Measurements from ENCODE around the gene TCF15. TPM values are rescaled to one million over a fixed set of nuclear protein-coding genes. Genes with fewer than 3 reads are reported as not detected.

TCF15 gene, protein sequence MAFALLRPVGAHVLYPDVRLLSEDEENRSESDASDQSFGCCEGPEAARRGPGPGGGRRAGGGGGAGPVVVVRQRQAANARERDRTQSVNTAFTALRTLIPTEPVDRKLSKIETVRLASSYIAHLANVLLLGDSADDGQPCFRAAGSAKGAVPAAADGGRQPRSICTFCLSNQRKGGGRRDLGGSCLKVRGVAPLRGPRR
- total RNA-seq, result not detected in 2 replicates

- H3K27me3 ChIP-seq (ENCODE audit: control insufficient read depth, insufficient read depth, low read length), result peaks cover 40% of the 10 kb centered on the region
- H3K36me3 ChIP-seq (ENCODE audit: control insufficient read depth, insufficient read depth, low read length), result no peaks in the 10 kb centered on the region
- FAIRE-seq, result no peak
- no peak for DNase-seq (ENCODE audit: low read depth)
- H3K4me3 ChIP-seq (ENCODE audit: low read depth, low read length), result no peak within 1 kb of the TSS
- TF ChIP-seq CTCF (IDR thresholded peaks at IDR 0.05; ENCODE audit: insufficient read depth, low read length, severe bottlenecking), result no peak
Observed at GRCh38 chr20:610130-611046, at the start of gene TCF15. TSS of gene TCF15 (minus strand) at chr20:610309. CDS start at chr20:610237, 72 bp downstream.

- peaks cover 12% of the 10 kb centered on the region for H3K27me3 ChIP-seq (ENCODE audit: control insufficient read depth, insufficient read depth, low read length)
- TF ChIP-seq CTCF (IDR thresholded peaks at IDR 0.05; ENCODE audit: insufficient read depth, low read length, severe bottlenecking), result no peak
- H3K36me3 ChIP-seq (ENCODE audit: control insufficient read depth, insufficient read depth, low read length), result no peaks in the 10 kb centered on the region
- no peak overlapping the region for H3K4me3 ChIP-seq (ENCODE audit: low read depth, low read length)
- DNase-seq (ENCODE audit: low read depth), result no peak
- FAIRE-seq, result peak; percentile 23
Observed at GRCh38 chr20:658731-659291, 48.7 kb upstream of the TCF15 start.

DNA sequence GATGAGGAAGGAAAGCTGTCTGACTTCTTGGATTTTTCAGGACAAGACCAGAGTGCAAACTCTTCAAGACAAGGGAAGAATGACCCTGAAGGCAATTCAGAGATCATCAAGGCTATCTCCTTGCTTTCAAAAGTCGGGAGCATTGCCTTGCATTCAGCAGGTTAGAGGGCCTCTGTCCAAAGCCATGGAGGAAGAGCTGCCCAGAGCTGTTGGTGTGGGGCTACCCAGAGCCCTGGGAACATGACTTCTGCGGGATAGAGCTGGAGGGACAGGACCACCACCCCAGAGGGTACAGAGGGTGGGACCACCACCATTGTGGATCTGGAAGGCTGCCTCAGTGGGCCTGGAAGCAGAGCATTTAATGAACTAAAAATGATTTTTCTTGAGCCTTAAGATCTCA, 48.1 kb upstream of the TCF15 start:
- H3K36me3 ChIP-seq (ENCODE audit: control insufficient read depth, insufficient read depth, low read length), result no peaks in the 10 kb centered on the region

DNA sequence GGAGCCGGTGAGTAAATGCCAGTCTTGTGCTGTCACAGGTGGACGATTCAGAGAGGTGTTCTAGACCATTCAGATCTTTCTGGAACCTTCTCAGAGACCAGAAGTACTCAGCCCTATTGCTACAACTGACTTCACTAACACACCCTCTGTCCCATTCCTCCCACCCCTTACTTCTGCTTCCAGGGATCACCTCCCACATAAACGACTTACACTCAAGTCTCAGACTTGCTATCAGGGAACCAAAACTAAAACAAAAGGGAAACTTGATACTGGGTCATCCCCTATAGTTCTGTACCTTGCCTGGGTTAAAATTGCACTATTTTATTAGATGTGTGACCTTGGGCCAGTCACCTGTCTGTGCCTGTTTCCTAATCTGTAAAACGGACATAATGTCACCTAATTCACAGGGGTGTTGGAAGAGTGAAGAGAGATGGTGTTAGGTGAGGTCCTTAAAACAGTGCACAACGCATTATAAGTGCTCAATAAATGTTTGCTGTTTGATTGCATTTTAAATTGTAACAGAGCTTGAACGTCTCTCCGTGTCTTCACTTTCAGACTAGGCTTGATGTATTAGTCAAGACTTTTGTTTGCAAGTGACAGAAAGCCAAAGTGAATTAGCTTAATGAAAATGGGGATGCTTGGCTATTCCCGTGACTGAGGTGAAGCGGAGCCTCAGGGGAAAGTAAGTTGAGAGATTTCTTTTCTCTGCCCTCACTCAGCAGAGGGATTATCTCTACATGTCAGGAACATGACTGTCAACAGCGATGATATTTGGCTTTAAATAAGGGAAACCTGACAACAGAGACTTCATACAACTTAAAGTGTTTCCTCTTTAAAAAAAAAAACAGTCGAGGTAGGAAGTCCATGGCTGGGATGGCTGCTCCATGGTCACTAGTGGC, 45.9 kb upstream of the TCF15 start:
- Histone ChIP-seq H3K27me3 (ENCODE audit: control insufficient read depth, insufficient read depth, low read length) (peaks cover 2% of the 10 kb centered on the region), H3K4me3 (ENCODE audit: low read depth, low read length) (no peak overlapping the region), H3K36me3 (ENCODE audit: control insufficient read depth, insufficient read depth, low read length) (peaks cover 4% of the 10 kb centered on the region)
- DNase-seq (ENCODE audit: low read depth), result no peak
- TF ChIP-seq CTCF (IDR thresholded peaks at IDR 0.05; ENCODE audit: insufficient read depth, low read length, severe bottlenecking), result no peak
- no peak for FAIRE-seq

More for the DNA sequence above, 48.1 kb upstream of the TCF15 start:
- TF ChIP-seq CTCF (IDR thresholded peaks at IDR 0.05; ENCODE audit: insufficient read depth, low read length, severe bottlenecking), result no peak
- no peak for FAIRE-seq
- Histone ChIP-seq H3K4me3 (ENCODE audit: low read depth, low read length) (no peak overlapping the region), H3K27me3 (ENCODE audit: control insufficient read depth, insufficient read depth, low read length) (peaks cover 8% of the 10 kb centered on the region)
- DNase-seq (ENCODE audit: low read depth), result no peak

DNA sequence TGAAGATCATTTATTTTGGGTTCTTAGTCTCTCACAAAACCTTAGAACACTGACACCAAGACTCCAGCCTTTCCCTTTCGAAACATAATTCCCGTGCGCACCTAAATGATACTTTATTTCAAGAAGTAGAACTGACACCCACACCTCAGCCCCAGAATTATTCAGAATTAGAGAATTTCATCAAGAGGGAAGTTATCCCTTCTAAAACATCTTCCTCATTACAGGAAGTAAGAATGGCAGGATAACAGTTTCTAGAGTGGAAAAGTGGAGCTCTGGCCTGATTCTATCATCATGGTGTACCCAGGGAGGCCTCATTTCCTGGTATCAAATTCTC, 44.3 kb upstream of the TCF15 start:
- H3K4me3 ChIP-seq (ENCODE audit: low read depth, low read length), result no peak overlapping the region
- peaks cover 17% of the 10 kb centered on the region for H3K36me3 ChIP-seq (ENCODE audit: control insufficient read depth, insufficient read depth, low read length)
- H3K27me3 ChIP-seq (ENCODE audit: control insufficient read depth, insufficient read depth, low read length), result no peaks in the 10 kb centered on the region
- DNase-seq (ENCODE audit: low read depth), result no peak
- no peak for TF ChIP-seq CTCF (IDR thresholded peaks at IDR 0.05; ENCODE audit: insufficient read depth, low read length, severe bottlenecking)
- no peak for FAIRE-seq
